Measurements from ENCODE around the gene TTLL6.

DNA sequence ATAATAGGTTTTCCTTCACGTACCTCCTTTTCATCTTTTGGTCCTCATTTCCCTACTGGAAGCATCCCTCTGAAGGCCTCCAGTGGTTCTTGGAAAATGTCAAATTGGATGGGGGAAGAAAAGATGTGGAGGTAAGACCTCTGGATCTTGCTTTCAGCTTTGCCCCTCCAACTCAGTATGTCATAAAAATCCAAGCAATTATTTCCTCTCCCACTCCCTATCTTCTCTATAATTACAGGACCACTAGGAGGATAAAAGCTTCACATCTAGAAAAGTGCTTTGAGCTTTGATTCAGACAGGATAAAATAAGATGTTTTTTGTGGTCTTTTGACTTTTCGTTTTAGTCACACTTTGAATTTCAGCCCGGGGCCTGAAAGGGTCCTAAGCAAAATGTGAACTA is 1.7 kb downstream of the TTLL6 start:
- TF ChIP-seq CTCF (IDR thresholded peaks at IDR 0.05) (no peak), POLR2A (IDR thresholded peaks at IDR 0.05) (no peak)

Measured in thyroid gland (tissue), 4 donors.